Measurements from ENCODE around the gene PRUNE1.
A peak's percentile ranks its signal among the peaks of the same experiment; 100 is the strongest.

PRUNE1 gene

DNA sequence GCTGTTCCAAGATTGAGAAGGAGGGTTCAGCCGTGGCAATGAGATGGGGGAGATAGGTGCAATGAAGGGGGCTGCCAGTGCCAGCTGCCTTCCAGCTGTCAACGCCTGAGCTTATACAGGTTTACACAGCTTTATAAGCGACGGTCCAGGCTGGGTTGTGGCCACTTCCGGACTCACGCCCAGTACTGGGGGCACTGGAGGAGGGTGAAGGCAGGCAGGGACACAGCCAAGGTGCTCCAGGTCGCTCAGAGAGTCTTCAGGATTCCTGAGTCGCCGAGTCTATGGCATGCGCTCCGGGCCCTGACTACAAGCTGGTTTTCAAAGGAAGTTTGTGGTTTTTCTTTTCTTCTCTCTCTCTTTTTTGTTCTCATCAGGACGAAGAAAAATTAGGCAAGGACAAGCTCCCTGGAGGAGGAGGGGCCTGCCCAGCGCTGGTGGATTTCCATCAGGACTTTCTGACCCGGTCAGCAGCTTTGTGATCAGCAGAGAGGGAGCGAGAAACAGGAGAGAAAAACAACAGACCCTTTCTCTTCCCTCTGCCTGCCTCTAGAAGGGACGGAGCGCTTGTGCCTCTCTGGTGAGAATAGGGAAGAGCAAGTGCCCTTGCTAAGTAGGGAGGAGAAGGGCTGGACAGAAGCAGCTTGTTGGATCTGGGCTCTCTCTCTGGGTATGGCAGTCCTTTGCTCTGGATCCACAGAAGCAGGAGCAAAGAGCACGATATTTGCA, 1.8 kb upstream of the PRUNE1 start, which contains the start of gene MINDY1:
MINDY1 (minus strand) TSS at position 576 of the 726 bp plus-strand sequence. CDS start 4,285 bp downstream, outside the sequence.
- peaks cover 28% of the 10 kb centered on the region for H3K4me1 ChIP-seq (ENCODE audit: control insufficient read depth, insufficient read depth, low read length)
- peak within 1 kb of the TSS; percentile 97 for H3K4me3 ChIP-seq (ENCODE audit: low read depth, low read length)
- H3K27me3 ChIP-seq (ENCODE audit: control insufficient read depth, insufficient read depth, low read length): no peaks in the 10 kb centered on the region
- H3K36me3 ChIP-seq (ENCODE audit: control insufficient read depth, insufficient read depth, low read length): no peaks in the 10 kb centered on the region
- peak within 1 kb of the TSS; percentile 25 for H3K9ac ChIP-seq (ENCODE audit: low read length)
- H3K9me3 ChIP-seq (ENCODE audit: control insufficient read depth, insufficient read depth, low read depth, low read length): no peaks in the 10 kb centered on the region
- peak within 1 kb of the TSS; percentile 71; the same call in 1 of the 2 replicates for H3K27ac ChIP-seq (ENCODE audit: low read depth, low read length)

DNA sequence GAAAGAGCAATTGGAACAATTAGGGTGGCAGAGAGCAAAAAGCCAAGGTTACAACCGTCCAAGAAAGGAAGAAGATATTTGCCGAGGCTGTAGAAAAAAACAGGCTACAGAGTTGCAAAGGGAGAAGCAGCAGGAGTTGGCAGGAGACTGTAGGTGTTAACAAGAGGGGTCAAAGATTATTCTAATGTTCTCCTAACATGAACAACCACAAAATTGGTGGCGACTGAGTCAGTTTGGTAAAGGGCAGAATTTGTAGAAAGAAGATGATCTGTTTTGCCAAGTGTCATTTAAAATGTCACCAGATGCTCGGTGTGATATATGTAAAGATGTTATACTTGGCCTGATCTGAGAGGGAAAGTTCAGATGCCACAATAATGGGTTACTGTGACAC, 401 bp upstream of the PRUNE1 start:
- peak overlapping the region; percentile 71; the same call in 1 of the 2 replicates for H3K27ac ChIP-seq (ENCODE audit: low read depth, low read length)
- no peaks in the 10 kb centered on the region for H3K27me3 ChIP-seq (ENCODE audit: control insufficient read depth, insufficient read depth, low read length)
- H3K4me1 ChIP-seq (ENCODE audit: control insufficient read depth, insufficient read depth, low read length): peaks cover 28% of the 10 kb centered on the region
- H3K9ac ChIP-seq (ENCODE audit: low read length): peak overlapping the region; percentile 25
- H3K9me3 ChIP-seq (ENCODE audit: control insufficient read depth, insufficient read depth, low read depth, low read length): no peaks in the 10 kb centered on the region
- H3K36me3 ChIP-seq (ENCODE audit: control insufficient read depth, insufficient read depth, low read length): no peaks in the 10 kb centered on the region
- H3K4me3 ChIP-seq (ENCODE audit: low read depth, low read length): peak overlapping the region; percentile 97

DNA sequence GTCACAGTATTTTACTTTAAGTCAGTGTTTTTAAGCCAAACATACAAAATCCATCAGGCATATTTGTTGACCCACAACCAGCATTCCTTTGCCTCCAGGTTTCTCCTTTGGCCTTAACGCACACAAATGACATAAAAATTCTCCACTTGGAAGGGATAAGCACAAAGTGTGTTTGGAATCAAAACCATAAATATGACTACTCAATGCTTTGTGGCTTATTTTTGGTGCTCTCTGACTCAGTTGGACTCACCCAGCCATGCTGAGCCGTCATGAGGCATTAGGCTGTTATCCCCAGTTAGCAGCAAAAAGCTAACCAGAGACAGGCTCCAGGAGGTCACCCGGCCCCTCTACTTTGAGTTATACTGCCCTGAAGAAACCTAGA, 948 bp downstream of the PRUNE1 start:
- Histone ChIP-seq H3K9ac (ENCODE audit: low read length) (no peak overlapping the region), H3K4me3 (ENCODE audit: low read depth, low read length) (peak overlapping the region; percentile 97), H3K27ac (ENCODE audit: low read depth, low read length) (no peak overlapping the region), H3K9me3 (ENCODE audit: control insufficient read depth, insufficient read depth, low read depth, low read length) (no peaks in the 10 kb centered on the region), H3K27me3 (ENCODE audit: control insufficient read depth, insufficient read depth, low read length) (no peaks in the 10 kb centered on the region), H3K4me1 (ENCODE audit: control insufficient read depth, insufficient read depth, low read length) (peaks cover 28% of the 10 kb centered on the region), H3K36me3 (ENCODE audit: control insufficient read depth, insufficient read depth, low read length) (no peaks in the 10 kb centered on the region)

DNA sequence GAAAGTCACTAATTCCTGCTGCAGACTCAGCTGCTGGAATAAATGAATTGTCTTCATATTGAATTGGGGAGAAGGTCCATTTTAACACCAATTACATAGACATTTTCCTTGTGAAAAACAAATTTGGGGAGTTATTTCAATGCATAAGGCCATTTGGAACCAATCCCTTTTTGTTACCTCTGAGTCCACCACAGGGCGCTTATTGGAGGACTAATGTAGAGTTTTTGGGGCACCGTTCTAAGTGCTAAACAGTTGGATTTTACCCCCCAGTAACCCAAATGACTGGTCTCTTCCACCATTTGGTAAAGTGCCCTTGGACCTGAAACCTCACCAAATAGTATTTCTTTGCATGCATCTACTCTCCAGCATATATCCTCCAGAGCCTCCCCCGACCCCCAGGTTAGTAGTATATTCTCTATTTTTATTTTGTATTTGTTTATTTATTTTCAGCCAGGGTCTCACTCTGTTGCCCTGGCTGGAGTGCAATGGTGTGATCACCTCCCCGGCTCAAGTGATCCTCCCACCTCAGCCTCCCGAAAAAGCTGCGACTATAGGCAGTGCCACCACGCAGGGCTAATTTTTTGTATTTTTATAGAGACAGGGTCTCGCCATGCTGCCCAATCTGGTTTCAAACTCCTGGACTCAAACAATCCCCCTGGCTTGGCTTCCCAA, 1.6 kb downstream of the PRUNE1 start:
- H3K27ac ChIP-seq (ENCODE audit: low read depth, low read length): no peak overlapping the region
- H3K36me3 ChIP-seq (ENCODE audit: control insufficient read depth, insufficient read depth, low read length): no peaks in the 10 kb centered on the region
- H3K4me3 ChIP-seq (ENCODE audit: low read depth, low read length): peak overlapping the region; percentile 97
- H3K9ac ChIP-seq (ENCODE audit: low read length): no peak overlapping the region
- H3K27me3 ChIP-seq (ENCODE audit: control insufficient read depth, insufficient read depth, low read length): no peaks in the 10 kb centered on the region
- H3K9me3 ChIP-seq (ENCODE audit: control insufficient read depth, insufficient read depth, low read depth, low read length): no peaks in the 10 kb centered on the region
- peaks cover 28% of the 10 kb centered on the region for H3K4me1 ChIP-seq (ENCODE audit: control insufficient read depth, insufficient read depth, low read length)

DNA sequence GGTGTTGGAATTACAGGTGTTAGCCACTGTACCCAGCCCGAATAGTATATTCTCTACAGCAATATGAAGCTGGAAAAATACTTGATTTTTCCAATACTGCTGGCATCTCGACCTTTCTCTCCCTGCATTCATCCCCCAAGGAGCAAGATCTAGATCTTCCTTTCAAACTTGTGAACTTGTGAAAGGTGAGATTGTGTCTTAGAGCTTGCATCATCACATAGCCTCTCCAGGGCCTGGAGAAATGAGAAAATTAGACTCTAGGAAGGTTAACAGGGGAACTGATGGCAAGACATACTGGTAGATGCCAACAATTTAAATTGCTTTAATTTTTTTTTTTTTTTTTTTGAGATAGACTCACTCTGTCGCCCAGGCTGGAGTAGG, 2.1 kb downstream of the PRUNE1 start:
- no peak overlapping the region for H3K4me3 ChIP-seq (ENCODE audit: low read depth, low read length)
- peaks cover 28% of the 10 kb centered on the region for H3K4me1 ChIP-seq (ENCODE audit: control insufficient read depth, insufficient read depth, low read length)
- no peak overlapping the region for H3K9ac ChIP-seq (ENCODE audit: low read length)

DNA sequence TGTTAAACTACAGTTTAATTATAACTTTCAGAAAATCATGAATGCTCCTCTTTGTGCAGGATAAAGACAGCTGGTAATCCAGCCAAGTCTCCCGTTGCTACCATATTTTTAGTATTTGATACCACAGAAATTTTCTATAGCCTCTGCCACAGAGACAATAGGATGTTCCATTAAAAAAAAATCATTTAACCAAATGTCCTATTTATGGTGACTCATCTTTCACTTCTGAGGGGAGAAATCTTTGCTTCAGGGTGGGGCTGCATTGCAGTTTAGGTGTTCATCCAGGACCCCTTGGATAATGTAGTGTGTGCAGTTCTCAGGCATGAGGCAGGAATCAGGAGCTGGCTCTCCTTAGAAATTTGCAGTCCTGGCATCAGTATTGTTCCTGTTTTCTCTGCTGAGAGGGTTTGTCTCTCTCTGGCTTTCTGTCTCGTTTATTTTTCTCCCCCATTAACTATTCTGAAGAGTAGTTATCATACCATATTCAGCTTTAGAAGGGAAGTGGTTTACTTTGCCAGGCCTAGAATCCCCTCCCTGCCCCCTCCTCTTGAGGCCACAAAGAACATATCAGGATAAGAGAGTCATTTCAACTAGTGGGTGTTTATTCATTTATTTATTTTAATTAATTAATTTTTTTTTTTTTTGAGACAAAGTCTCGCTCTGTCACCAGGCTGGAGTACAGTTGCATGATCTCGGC, 3.1 kb downstream of the PRUNE1 start:
- Histone ChIP-seq H3K9ac (ENCODE audit: low read length) (no peak overlapping the region), H3K4me3 (ENCODE audit: low read depth, low read length) (no peak overlapping the region), H3K4me1 (ENCODE audit: control insufficient read depth, insufficient read depth, low read length) (peaks cover 18% of the 10 kb centered on the region)

More for the DNA sequence above, 2.1 kb downstream of the PRUNE1 start:
- no peaks in the 10 kb centered on the region for H3K9me3 ChIP-seq (ENCODE audit: control insufficient read depth, insufficient read depth, low read depth, low read length)
- no peak overlapping the region for H3K27ac ChIP-seq (ENCODE audit: low read depth, low read length)
- no peaks in the 10 kb centered on the region for H3K36me3 ChIP-seq (ENCODE audit: control insufficient read depth, insufficient read depth, low read length)
- no peaks in the 10 kb centered on the region for H3K27me3 ChIP-seq (ENCODE audit: control insufficient read depth, insufficient read depth, low read length)

DNA sequence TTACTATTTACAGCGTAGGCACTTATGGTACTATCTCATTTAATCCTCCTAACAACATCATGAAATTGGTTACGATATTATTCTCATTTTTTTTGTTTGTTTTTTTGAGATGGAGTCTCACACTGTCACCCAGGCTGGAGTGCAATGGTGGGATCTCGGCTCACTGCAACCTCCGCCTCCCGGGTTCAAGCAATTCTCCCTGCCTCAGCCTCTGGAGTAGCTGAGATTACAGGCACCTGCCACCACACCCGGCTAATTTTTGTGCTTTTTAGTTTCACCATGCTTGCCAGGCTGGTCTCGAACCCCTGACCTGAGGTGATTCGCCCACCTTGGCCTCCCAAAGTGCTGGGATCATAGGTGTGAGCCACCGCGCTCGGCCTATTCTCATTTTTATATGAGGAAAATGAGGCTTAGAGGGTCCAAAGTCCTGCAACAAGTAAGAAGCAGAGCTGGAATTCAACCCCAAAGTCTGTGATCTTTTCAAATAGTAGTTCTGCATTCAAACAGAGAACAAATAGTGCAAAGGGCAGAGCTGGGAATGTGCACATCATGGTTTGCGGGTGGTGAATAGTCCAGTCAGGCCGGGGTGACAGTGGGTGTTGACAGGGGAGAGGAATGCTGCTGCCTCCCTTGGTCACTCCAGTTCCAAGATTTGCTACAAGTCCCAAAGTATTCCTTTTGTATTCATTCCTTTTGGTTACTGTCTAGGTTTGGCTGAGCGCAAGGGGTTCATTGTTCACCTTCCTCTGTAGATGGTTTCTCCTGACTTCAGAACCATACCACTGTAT, 4.6 kb downstream of the PRUNE1 start:
- Histone ChIP-seq H3K36me3 (ENCODE audit: control insufficient read depth, insufficient read depth, low read length) (peaks cover 1% of the 10 kb centered on the region; the same call in 1 of the 2 replicates), H3K27me3 (ENCODE audit: control insufficient read depth, insufficient read depth, low read length) (no peaks in the 10 kb centered on the region), H3K9me3 (ENCODE audit: control insufficient read depth, insufficient read depth, low read depth, low read length) (no peaks in the 10 kb centered on the region), H3K4me1 (ENCODE audit: control insufficient read depth, insufficient read depth, low read length) (peaks cover 6% of the 10 kb centered on the region), H3K4me3 (ENCODE audit: low read depth, low read length) (no peak overlapping the region), H3K27ac (ENCODE audit: low read depth, low read length) (no peak overlapping the region), H3K9ac (ENCODE audit: low read length) (no peak overlapping the region)

More for the DNA sequence above, 3.1 kb downstream of the PRUNE1 start:
- H3K27ac ChIP-seq (ENCODE audit: low read depth, low read length): no peak overlapping the region
- no peaks in the 10 kb centered on the region for H3K27me3 ChIP-seq (ENCODE audit: control insufficient read depth, insufficient read depth, low read length)
- H3K9me3 ChIP-seq (ENCODE audit: control insufficient read depth, insufficient read depth, low read depth, low read length): no peaks in the 10 kb centered on the region
- H3K36me3 ChIP-seq (ENCODE audit: control insufficient read depth, insufficient read depth, low read length): no peaks in the 10 kb centered on the region; the same call in 1 of the 2 replicates

DNA sequence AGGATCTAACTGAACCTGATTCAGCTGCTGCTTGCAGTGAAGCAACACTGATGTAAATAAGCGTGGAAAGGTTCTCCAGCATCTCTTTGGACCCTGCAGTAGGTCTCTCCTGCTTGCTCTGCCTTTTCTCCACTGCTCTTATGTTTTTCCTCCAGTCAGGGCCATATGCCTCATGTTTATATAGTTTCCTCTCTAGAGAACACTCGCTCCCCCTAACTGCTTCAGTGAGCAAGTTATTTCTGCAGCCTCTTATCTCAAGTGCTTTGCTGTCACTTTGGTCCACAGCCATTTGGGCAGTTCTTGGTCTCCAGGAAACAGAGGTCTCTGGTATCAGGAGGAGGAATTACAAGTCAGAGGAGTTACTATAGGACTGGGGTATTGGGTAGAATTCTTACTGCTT, 5.3 kb downstream of the PRUNE1 start:
- H3K27me3 ChIP-seq (ENCODE audit: control insufficient read depth, insufficient read depth, low read length): no peaks in the 10 kb centered on the region
- no peak overlapping the region for H3K27ac ChIP-seq (ENCODE audit: low read depth, low read length)
- H3K9ac ChIP-seq (ENCODE audit: low read length): no peak overlapping the region
- H3K4me3 ChIP-seq (ENCODE audit: low read depth, low read length): no peak overlapping the region
- H3K9me3 ChIP-seq (ENCODE audit: control insufficient read depth, insufficient read depth, low read depth, low read length): no peaks in the 10 kb centered on the region
- H3K4me1 ChIP-seq (ENCODE audit: control insufficient read depth, insufficient read depth, low read length): peaks cover 4% of the 10 kb centered on the region; the same call in 1 of the 2 replicates
- peaks cover 6% of the 10 kb centered on the region; the same call in 1 of the 2 replicates for H3K36me3 ChIP-seq (ENCODE audit: control insufficient read depth, insufficient read depth, low read length)

DNA sequence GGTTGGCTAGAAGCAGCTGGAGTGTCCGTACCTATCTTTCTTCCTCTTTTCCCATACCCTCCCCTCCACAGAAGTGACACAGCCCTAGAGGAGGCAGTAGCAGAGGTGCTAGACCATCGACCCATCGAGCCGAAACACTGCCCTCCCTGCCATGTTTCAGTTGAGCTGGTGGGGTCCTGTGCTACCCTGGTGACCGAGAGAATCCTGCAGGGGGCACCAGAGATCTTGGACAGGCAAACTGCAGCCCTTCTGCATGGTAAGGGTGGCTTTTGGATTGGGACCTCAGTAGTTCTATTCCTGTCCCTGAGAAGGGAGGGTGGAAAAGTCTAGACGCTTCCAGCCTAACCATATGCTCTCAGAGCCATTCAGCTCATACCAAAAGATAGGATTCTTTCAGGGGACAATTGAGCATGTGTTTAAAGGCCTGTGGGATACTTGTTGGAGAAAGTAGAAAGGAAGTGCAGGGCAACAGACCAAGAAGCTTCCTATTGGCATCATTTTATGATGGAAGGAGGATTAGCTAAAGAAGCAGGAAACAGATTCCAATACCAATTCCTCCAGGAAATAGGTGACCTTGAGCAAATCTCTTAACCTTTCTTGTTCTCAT, 16.4 kb downstream of the PRUNE1 start:
- no peak overlapping the region for H3K9ac ChIP-seq (ENCODE audit: low read length)
- H3K9me3 ChIP-seq (ENCODE audit: control insufficient read depth, insufficient read depth, low read depth, low read length): no peaks in the 10 kb centered on the region
- no peak overlapping the region for H3K4me3 ChIP-seq (ENCODE audit: low read depth, low read length)
- no peaks in the 10 kb centered on the region for H3K27me3 ChIP-seq (ENCODE audit: control insufficient read depth, insufficient read depth, low read length)
- peaks cover 39% of the 10 kb centered on the region for H3K36me3 ChIP-seq (ENCODE audit: control insufficient read depth, insufficient read depth, low read length)
- H3K27ac ChIP-seq (ENCODE audit: low read depth, low read length): no peak overlapping the region
- H3K4me1 ChIP-seq (ENCODE audit: control insufficient read depth, insufficient read depth, low read length): no peaks in the 10 kb centered on the region

DNA sequence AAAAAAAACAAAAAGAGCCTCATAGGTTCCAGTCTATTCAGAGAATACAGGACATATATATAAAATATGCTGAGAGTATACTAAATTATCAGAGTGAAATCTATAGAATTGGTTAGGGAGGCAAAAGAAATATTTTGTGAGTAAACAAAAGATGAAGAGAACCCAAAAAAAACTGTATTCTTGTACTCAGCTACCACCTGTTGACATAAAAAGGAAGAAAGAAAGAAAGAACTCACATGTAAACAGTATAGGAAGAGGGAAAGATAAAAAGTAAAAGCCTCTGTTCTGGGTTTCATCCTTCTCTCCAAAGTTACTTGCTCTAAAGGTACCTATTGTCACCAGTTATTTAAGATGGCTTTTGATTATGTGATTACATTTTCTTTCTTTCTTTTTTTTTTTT, 18.2 kb downstream of the PRUNE1 start:
- Histone ChIP-seq H3K9ac (ENCODE audit: low read length) (no peak overlapping the region), H3K27ac (ENCODE audit: low read depth, low read length) (no peak overlapping the region), H3K36me3 (ENCODE audit: control insufficient read depth, insufficient read depth, low read length) (peaks cover 52% of the 10 kb centered on the region), H3K27me3 (ENCODE audit: control insufficient read depth, insufficient read depth, low read length) (no peaks in the 10 kb centered on the region), H3K9me3 (ENCODE audit: control insufficient read depth, insufficient read depth, low read depth, low read length) (no peaks in the 10 kb centered on the region), H3K4me1 (ENCODE audit: control insufficient read depth, insufficient read depth, low read length) (no peaks in the 10 kb centered on the region), H3K4me3 (ENCODE audit: low read depth, low read length) (no peak overlapping the region)
